CD14-positive monocyte (primary cell): ENCODE measurements around the gene GBX1. TPM values are rescaled to one million over a fixed set of nuclear protein-coding genes. Genes with fewer than 3 reads are reported as not detected.

Experiments
- DNase-seq, 3 donors: peaks; one replicate each; pipeline ENCODE4 v3.0.0-alpha.2; 2011 to 2022
- H2AFZ ChIP-seq: 2 replicates; pipeline ENCODE4 v1.6.0; 2012; ENCODE audit warnings: mild to moderate bottlenecking, low read depth, low read length, inconsistent platforms; ENCODE audit not compliant: insufficient read depth, poor library complexity, severe bottlenecking
- H3K27ac ChIP-seq, 2 donors: 1 replicate in 1 of 2; 2 replicates in 1 of 2; pipeline ENCODE4 v1.5.1; 2012 to 2013; ENCODE audit warnings: low read length in 2 of 2, control low read depth in 1 of 2, inconsistent platforms in 1 of 2, low read depth in 1 of 2, mild to moderate bottlenecking in 1 of 2
- H3K27me3 ChIP-seq, 2 donors: one replicate each; pipeline versions ENCODE4 v1.6.0 to v1.6.1; 2011 to 2013; ENCODE audit warnings: low read length in 2 of 2; ENCODE audit not compliant: control insufficient read depth in 2 of 2, insufficient read depth in 2 of 2
- H3K36me3 ChIP-seq, 2 donors: replicated peaks in 1 of 2; 1 replicate in 1 of 2; 2 replicates in 1 of 2; pipeline versions ENCODE4 v1.5.1 to v1.6.1; 2012 to 2013; ENCODE audit warnings: low read length in 2 of 2, control low read depth in 1 of 2, inconsistent platforms in 1 of 2, mild to moderate bottlenecking in 1 of 2; ENCODE audit not compliant: insufficient read depth in 2 of 2, control insufficient read depth in 1 of 2
- H3K4me1 ChIP-seq, 2 donors: 1 replicate in 1 of 2; 2 replicates in 1 of 2; pipeline versions ENCODE4 v1.5.1 to v1.6.1; 2012 to 2013; ENCODE audit warnings: low read length in 2 of 2, control low read depth in 1 of 2, inconsistent platforms in 1 of 2, mild to moderate bottlenecking in 1 of 2, moderate library complexity in 1 of 2; ENCODE audit not compliant: insufficient read depth in 2 of 2, control insufficient read depth in 1 of 2
- H3K4me2 ChIP-seq: replicated peaks from 2 replicates; pipeline ENCODE3; 2012; ENCODE audit warnings: low read length, moderate library complexity, mild to moderate bottlenecking; ENCODE audit not compliant: poor library complexity, severe bottlenecking; ENCODE audit errors: extremely low read depth
- H3K4me3 ChIP-seq, 3 experiments: fragments of 200-600 bp in 1 of 3; sonication (generic) in 1 of 3; replicated peaks in 1 of 3; 1 replicate in 2 of 3; 2 replicates in 1 of 3; pipeline ENCODE4 v1.5.1; 2011 to 2013; ENCODE audit warnings: low read length in 3 of 3, mild to moderate bottlenecking in 3 of 3, control low read depth in 2 of 3, low read depth in 2 of 3, inconsistent platforms in 1 of 3, moderate library complexity in 1 of 3
- H3K79me2 ChIP-seq: 2 replicates; pipeline ENCODE4 v1.6.0; 2012; ENCODE audit warnings: mild to moderate bottlenecking, control low read depth, inconsistent platforms, low read length, moderate library complexity; ENCODE audit not compliant: insufficient read depth
- H3K9ac ChIP-seq: 2 replicates; pipeline ENCODE4 v1.6.0; 2017; ENCODE audit warnings: low read length, mild to moderate bottlenecking; ENCODE audit not compliant: insufficient read depth, poor library complexity, severe bottlenecking
- H3K9me3 ChIP-seq, 2 donors: replicated peaks in 1 of 2; 1 replicate in 1 of 2; 2 replicates in 1 of 2; pipeline versions ENCODE4 v1.5.1 to v1.6.1; 2012 to 2013; ENCODE audit warnings: low read length in 2 of 2, control low read depth in 1 of 2; ENCODE audit not compliant: control insufficient read depth in 1 of 2, insufficient read depth in 1 of 2
- H4K20me1 ChIP-seq: 2 replicates; pipeline ENCODE4 v1.6.0; 2012; ENCODE audit warnings: mild to moderate bottlenecking, low read length, control low read depth, moderate library complexity; ENCODE audit not compliant: insufficient read depth
- H3K27ac Mint-ChIP-seq, 7 donors: one replicate each; pipeline ENCODE4 v1.8.0; 2020; ENCODE audit warnings: mild to moderate bottlenecking in 7 of 7, mixed read lengths in 7 of 7, moderate library complexity in 6 of 7, inconsistent platforms in 2 of 7
- H3K27me3 Mint-ChIP-seq, 3 donors: one replicate each; pipeline ENCODE4 v1.8.0; 2021 to 2022; ENCODE audit warnings: low read depth in 3 of 3, mild to moderate bottlenecking in 3 of 3, mixed read lengths in 3 of 3, moderate library complexity in 3 of 3, inconsistent platforms in 1 of 3
- H3K36me3 Mint-ChIP-seq, 2 donors: one replicate each; pipeline ENCODE4 v1.8.0; 2020; ENCODE audit warnings: mixed read lengths in 2 of 2, inconsistent platforms in 1 of 2, mild to moderate bottlenecking in 1 of 2
- H3K4me1 Mint-ChIP-seq: one replicate; pipeline ENCODE4 v1.8.0; 2020; ENCODE audit warnings: mild to moderate bottlenecking, mixed read lengths
- H3K4me3 Mint-ChIP-seq, 2 donors: one replicate each; pipeline ENCODE4 v1.8.0; 2020; ENCODE audit warnings: mild to moderate bottlenecking in 2 of 2, mixed read lengths in 2 of 2, moderate library complexity in 1 of 2
- H3K9me3 Mint-ChIP-seq, 7 donors: one replicate each; pipeline ENCODE4 v1.8.0; 2020 to 2022; ENCODE audit warnings: mixed read lengths in 7 of 7, mild to moderate bottlenecking in 6 of 7, moderate library complexity in 6 of 7, inconsistent platforms in 2 of 7
- WGBS: methylation state at CpG from one replicate; pipeline ENCODE4 v1.1.5; 2013; ENCODE audit warnings: missing lambda C conversion rate; ENCODE audit not compliant: insufficient coverage; 5-methylcytosine and 5-hydroxymethylcytosine counted together
- intact Hi-C, 2 donors: fragments of 100-400 bp; cut with micrococcal nuclease; formaldehyde crosslinking; loops; one replicate each; pipeline versions ENCODE4 v1.15.0 to v1.15.1; 2023
- polyA plus RNA-seq, 3 donors: library from polyadenylated mRNA; depleted of rRNA in 1 of 3; unstranded in 2 of 3; stranded (reverse) in 1 of 3; fragments of 300-500 nt in 2 of 3; fragments of >200 nt in 1 of 3; fragmentation: Illumina TruSeq in 2 of 3; gene quantifications; 1 replicate in 2 of 3; 2 replicates in 1 of 3; pipeline ENCODE4 v1.2.3, GENCODE V29; 2012 to 2021
- TF ChIP-seq, protein P1 (sequence below): fragments of 200-600 bp; IDR thresholded peaks from one replicate; pipeline ENCODE4 v1.8.0; 2022; ENCODE audit warnings: antibody characterized with exemption, mild to moderate bottlenecking

The GBX1 gene
- polyA plus RNA-seq, 3 donors, result not detected

- intact Hi-C loops, result no loop called here
- no peak overlapping the region for H2AFZ ChIP-seq
Measured at GRCh38 chr7:151128144-151128543, 39.4 kb downstream of the GBX1 start.

GRCh38 chr7:151126491-151127137, 40.9 kb downstream of the GBX1 start:
- H3K27ac ChIP-seq, result no peak overlapping the region
- no peak overlapping the region for H3K4me2 ChIP-seq
- no peaks in the 10 kb centered on the region for H3K4me1 ChIP-seq
- Mint-ChIP-seq H3K36me3 (peaks cover 58 to 73% of the 10 kb centered on the region in 2 donors), H3K27ac (peak overlapping the region in 1 of 7 donors; percentile 62), H3K27me3 (peaks cover 2 to 16% (median 3%) of the 10 kb centered on the region in 3 donors), H3K4me3 (no peak overlapping the region), H3K9me3 (peaks cover 0 to 2% (median 0%) of the 10 kb centered on the region in 7 donors), H3K4me1 (no peaks in the 10 kb centered on the region)
- TF ChIP-seq, protein P1, sequence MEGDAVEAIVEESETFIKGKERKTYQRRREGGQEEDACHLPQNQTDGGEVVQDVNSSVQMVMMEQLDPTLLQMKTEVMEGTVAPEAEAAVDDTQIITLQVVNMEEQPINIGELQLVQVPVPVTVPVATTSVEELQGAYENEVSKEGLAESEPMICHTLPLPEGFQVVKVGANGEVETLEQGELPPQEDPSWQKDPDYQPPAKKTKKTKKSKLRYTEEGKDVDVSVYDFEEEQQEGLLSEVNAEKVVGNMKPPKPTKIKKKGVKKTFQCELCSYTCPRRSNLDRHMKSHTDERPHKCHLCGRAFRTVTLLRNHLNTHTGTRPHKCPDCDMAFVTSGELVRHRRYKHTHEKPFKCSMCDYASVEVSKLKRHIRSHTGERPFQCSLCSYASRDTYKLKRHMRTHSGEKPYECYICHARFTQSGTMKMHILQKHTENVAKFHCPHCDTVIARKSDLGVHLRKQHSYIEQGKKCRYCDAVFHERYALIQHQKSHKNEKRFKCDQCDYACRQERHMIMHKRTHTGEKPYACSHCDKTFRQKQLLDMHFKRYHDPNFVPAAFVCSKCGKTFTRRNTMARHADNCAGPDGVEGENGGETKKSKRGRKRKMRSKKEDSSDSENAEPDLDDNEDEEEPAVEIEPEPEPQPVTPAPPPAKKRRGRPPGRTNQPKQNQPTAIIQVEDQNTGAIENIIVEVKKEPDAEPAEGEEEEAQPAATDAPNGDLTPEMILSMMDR, result no peak
- H3K9me3 ChIP-seq, result no peaks in the 10 kb centered on the region
- H3K79me2 ChIP-seq, result no peaks in the 10 kb centered on the region
- DNase-seq, result no peak
- no peaks in the 10 kb centered on the region for H3K27me3 ChIP-seq
- peaks cover 49 to 87% of the 10 kb centered on the region in 2 donors for H3K36me3 ChIP-seq
- H4K20me1 ChIP-seq, result peaks cover 64% of the 10 kb centered on the region
- intact Hi-C loops, result no loop called here
- H2AFZ ChIP-seq, result no peak overlapping the region
- H3K9ac ChIP-seq, result no peak overlapping the region
- no peak overlapping the region for H3K4me3 ChIP-seq
- WGBS, result 96% methylated on average over 15 of the region's 19 CpGs

More at GRCh38 chr7:151128144-151128543, 39.4 kb downstream of the GBX1 start:
- Histone ChIP-seq H3K4me1 (no peaks in the 10 kb centered on the region), H3K27ac (no peak overlapping the region), H3K4me2 (no peak overlapping the region), H3K4me3 (no peak overlapping the region), H3K27me3 (no peaks in the 10 kb centered on the region), H3K36me3 (peaks cover 45 to 89% of the 10 kb centered on the region in 2 donors), H4K20me1 (peaks cover 59% of the 10 kb centered on the region), H3K9ac (no peak overlapping the region), H3K9me3 (no peaks in the 10 kb centered on the region), H3K79me2 (no peaks in the 10 kb centered on the region)
- Mint-ChIP-seq H3K27ac (no peak overlapping the region), H3K4me3 (no peak overlapping the region), H3K9me3 (peaks cover 0 to 2% (median 0%) of the 10 kb centered on the region in 7 donors), H3K36me3 (peaks cover 61 to 77% of the 10 kb centered on the region in 2 donors), H3K4me1 (no peaks in the 10 kb centered on the region), H3K27me3 (peaks cover 2 to 15% (median 3%) of the 10 kb centered on the region in 3 donors)
- TF ChIP-seq, protein P1, result no peak
- DNase-seq, result no peak
- 85% methylated on average over 8 of the region's 14 CpGs for WGBS
